Ishikawa (cell line): Measurements from ENCODE around the gene PLXNB1.

Experiments
- CEBPB ChIP-seq: IDR thresholded peaks from 2 replicates; pipeline ENCODE4 v1.6.1; 2012
- MAX ChIP-seq: IDR thresholded peaks from 2 replicates; pipeline ENCODE4 v1.6.1; 2012
- NFIC ChIP-seq: IDR thresholded peaks from 2 replicates; pipeline ENCODE4 v1.6.1; 2012
- RAD21 ChIP-seq: IDR thresholded peaks from 2 replicates; pipeline ENCODE4 v1.6.1; 2012; ENCODE audit warnings: low read depth
- REST ChIP-seq: IDR thresholded peaks from 2 replicates; pipeline ENCODE4 v1.6.1; 2012; ENCODE audit warnings: low read depth, mild to moderate bottlenecking
- TCF12 ChIP-seq: IDR thresholded peaks from 2 replicates; pipeline ENCODE4 v1.6.1; 2012; ENCODE audit warnings: low read depth
- TEAD4 ChIP-seq: IDR thresholded peaks from 2 replicates; pipeline ENCODE4 v1.6.1; 2012
- YY1 ChIP-seq: IDR thresholded peaks from 2 replicates; pipeline ENCODE4 v1.6.1; 2012; ENCODE audit warnings: low read depth

GRCh38 chr3:48473617-48473952 lies 43.7 kb upstream of the PLXNB1 start:
- TF ChIP-seq MAX (no peak), TCF12 (no peak), NFIC (no peak), REST (no peak), RAD21 (no peak), TEAD4 (no peak), CEBPB (no peak), YY1 (no peak)
